HG02973 (cell line): ENCODE measurements around the gene MEIOB.
"Not testable (repeated sequence)": the region's sequence is repeated elsewhere in the genome, so short reads cannot be mapped to it uniquely, and the experiment has no call there.

Experiments used
- ATAC-seq: cut with Tn5 transposase; IDR thresholded peaks from one replicate; pipeline ENCODE4 v1.9.1; 2021; ENCODE audit warnings: moderate library complexity; ENCODE audit not compliant: unreplicated experiment

Gene MEIOB

DNA sequence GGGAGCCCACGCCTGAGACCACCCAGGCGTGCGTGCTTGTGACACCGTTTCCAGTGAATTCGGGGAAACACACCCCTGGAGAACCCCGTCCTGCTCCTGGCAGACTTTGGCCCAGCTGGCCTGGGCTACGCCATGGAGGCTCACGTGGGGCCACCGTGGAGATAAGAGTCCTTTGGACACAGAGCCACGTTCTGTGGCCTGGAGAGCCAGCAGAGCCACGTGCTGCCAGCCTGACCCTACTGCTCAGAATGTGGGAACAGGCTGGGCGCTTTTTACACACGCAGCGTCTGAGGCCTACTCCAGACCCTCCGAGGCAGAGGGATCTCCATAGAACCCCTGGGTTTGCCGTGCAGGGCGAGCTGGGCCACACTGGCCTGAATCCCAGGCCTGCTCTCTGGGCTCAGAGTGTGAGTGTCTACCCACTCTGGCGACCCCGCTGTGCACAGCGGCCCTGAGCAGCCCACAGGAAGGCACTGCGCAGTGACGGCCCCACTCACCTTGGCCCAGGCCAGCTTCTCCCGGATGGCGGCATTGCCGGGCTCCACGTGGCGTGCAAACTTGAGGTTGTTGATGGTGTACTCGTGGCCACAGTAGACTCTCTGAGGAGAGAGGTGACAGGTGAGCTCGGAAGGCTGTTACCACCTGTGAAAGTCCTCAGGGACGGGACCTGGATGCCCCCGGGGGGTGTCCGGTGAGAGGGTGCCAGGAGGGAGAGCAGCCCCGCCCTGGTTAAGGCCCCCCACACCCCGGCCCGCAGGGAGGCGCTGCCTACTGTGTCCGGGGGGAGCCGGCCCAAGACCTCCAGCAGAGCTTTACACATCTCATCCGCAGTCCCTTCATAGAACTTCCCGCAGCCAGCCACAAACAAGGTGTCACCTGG lies 55.3 kb downstream of the MEIOB start:
- ATAC-seq: no peak

DNA sequence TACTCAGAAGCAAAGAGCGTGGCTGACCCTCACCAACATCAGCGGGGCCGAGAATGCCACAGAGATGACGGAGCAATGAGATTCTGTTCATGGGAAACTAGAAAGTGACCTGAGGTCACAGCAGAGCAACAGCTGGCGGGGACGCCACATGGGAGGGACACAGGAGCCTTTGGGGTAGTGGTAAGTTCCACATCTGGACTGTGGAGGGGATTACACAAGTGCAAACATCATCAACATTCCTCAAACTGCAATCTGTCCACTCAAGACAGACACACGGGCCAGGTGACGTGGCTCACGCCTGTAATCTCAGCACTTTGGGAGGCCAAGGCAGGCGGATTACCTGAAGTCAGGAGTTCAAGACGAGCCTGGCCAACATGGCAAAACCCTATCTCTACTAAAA lies 56.5 kb downstream of the MEIOB start:
- no peak for ATAC-seq

DNA sequence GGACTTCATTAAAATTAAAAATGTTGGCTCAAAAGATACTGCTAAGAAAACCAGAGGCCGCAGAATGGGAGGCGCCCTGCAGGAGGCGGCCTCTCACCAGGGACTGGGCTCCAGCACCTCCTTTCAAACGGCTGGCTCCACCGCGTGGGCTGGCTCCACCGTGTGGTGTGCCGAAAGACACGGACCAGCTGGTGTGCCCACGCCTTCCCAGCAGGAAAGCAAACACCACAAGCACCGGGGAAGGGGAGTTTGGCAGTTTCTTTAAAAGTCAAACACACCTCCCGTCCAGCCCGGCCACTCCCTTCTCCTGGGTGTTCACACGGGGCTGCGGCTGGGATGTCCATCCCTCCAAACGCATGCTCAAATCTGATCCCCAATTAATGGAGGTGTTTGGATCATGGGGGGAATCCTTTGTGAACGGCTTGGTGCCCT lies 59.2 kb downstream of the MEIOB start:
- ATAC-seq: no peak

DNA sequence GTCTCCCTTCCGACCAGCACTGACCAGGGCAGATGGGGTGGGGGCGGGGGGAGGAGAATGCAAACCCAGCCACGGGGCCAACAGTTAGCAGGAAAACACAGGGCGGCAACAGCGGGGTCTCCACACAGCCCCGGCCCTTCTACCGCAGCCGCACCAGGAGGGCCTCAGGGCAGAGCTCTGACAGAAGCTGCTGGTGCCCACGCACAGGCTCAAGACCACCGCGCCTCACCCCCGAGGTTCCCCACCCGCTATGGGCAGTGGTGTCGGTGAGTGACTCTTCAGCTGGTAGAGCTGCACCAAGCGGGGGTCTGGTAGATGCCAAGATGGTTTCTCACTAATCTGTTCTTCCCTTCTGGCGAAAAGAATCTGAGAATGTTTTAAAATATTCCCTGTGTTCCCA lies 61.4 kb downstream of the MEIOB start:
- no peak for ATAC-seq

DNA sequence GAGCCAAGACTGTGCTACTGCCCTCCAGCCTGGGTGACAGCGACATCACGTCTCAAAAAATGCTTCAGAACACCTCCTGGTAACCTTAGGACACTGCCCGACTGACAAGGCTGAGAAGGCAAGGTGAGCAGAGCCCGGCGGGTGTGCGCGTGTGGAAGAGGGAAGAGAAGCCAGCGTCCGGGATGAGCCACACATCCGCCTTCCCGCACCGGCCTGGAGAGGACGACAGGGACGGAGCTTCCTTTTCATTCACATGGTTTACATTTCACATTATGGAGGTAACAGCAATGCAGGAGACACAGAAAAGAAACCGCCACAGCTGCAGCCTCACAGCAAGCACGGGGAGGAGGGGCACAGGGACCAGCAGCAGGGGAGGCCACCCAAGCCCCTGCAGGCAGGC lies 61.9 kb downstream of the MEIOB start:
- ATAC-seq: no peak

DNA sequence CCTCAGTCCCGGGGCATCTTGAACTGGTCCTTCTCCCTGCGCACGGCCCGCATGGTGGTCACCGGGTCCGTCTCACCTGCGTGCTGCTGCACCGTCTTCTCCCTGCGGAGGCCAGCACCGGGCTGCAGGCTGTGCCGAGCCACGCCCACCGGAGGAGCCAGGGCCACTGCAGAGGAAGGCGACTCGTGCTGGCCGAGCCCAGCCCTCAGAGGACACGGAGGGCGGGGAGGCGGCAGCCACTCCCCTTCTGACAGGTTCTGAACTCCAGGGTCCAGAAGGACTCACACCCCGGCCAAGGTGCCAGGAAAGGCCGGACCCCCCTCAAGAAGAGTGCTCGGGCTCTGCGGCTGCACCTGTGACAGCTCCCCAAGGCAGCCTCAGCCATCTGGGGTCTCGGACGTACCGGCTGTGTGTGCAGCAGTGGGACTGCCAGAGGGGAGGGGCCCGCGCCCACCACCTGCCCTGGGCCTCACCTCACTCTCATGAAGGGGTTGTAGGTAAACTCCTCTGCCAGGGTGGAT lies 62.6 kb downstream of the MEIOB start:
- no peak for ATAC-seq

DNA sequence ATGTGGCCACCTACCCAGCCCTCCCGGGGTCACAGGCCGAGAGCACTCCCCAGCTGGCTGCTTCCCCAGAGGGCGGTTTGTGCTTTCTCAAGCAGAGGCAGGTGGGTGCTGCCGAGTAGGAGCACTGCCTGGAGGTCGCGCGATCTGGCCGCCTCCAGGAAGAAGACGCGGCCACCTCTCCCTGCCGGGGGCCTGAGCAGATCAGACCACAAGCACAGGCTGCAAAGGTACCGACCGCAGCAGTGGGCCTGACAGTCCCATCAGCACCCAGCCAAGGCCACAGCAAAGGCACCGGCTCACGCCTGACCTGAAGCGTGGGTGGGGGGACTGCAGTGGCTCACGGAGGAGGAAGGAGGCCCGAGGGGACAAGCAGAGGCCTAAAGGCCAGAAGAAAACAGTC lies 63.3 kb downstream of the MEIOB start:
- no peak for ATAC-seq

DNA sequence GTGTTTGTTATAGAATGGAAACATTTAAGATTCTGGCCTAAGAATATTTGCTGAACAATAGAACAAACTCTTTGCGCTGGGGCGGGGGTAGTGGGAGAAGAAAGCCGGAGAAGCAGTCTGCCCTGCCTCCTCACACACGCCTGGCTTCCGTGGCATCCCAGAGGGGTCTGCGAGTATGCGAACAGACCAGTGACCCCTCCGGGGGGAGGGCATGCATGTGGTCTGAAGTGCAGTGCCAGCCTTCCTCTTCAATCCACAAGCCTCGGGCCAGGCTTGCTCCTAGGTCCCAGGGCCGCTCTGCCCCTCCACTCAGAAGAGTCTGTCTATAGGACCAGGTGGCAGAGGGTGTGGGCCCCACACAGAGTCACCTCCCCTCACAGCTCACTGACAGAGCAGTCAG lies 64.3 kb downstream of the MEIOB start:
- no peak for ATAC-seq

DNA sequence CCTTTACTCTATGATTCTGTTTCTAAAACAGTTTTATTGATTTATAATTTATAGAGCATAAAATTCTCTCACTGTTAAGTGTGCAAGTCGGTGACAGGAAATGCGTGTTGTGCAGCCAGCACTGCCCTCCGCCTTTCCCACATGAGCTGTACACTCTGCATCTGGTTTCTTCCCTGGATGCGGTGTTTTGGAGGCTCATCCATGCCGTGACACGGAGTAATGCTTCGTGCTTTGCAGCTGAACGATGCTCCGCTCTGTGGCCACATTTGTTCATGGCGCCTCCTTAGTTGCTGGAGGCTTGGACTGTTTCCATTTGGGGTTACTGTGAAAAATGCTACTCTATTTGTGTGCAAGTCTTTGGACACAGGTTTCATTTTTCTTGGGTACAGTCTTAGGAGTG lies 71.3 kb downstream of the MEIOB start:
- no peak for ATAC-seq

DNA sequence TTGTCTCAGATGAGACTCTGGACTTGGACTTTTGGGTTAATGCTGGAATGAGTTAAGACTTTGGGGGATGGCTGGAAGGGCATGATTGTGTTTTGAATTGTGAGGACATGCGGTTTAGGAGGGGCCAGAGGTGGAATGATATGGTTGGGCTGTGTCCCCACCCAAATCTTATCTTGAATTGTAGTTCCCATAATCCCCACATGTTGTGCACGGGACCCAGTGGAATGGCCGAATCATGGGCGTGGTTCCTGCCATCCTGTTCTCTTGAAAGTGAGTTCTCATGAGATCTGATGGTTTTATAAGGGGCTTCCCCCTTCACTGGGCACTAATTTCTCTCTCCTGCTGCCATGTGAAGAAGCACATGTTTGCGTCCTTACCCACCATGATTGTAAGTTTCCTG lies 72.7 kb downstream of the MEIOB start:
- ATAC-seq: not testable (repeated sequence)

DNA sequence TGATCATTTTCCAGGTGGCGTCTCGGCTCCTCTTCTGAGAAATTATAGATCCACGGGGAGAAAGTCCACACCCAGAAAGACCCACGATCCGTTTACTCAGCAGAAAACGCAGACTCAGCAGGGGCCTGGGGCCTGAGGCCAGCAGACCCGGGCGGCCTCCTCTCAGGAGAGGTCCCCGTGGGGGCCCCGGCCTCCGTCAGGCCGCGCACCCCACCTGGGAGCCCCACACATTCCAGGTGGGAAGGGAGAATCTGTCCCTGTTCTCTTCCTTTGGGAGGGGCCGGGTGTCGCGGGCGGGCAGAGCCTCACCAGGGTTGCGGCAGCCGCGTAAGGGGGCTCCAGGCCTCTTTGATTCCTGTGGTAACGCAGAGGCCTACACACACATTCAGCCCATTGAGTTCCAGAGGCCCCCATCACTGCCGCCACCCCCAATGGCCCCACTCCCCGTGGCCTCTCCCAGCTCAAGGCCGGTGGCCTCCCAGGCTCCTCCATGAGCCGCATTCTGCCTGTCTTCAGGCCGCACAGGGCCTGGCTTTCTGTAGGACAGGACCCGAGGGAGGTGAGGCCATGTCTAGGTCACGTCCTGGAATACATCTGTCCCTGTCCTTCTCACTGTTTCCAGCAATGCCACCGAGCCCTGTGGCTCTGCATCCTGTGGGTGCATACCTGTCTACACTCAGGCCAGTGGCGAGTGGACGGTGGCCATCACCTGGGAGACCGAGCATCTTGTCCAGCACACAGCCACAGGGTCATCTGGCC lies 76.9 kb downstream of the MEIOB start:
- ATAC-seq: no peak

DNA sequence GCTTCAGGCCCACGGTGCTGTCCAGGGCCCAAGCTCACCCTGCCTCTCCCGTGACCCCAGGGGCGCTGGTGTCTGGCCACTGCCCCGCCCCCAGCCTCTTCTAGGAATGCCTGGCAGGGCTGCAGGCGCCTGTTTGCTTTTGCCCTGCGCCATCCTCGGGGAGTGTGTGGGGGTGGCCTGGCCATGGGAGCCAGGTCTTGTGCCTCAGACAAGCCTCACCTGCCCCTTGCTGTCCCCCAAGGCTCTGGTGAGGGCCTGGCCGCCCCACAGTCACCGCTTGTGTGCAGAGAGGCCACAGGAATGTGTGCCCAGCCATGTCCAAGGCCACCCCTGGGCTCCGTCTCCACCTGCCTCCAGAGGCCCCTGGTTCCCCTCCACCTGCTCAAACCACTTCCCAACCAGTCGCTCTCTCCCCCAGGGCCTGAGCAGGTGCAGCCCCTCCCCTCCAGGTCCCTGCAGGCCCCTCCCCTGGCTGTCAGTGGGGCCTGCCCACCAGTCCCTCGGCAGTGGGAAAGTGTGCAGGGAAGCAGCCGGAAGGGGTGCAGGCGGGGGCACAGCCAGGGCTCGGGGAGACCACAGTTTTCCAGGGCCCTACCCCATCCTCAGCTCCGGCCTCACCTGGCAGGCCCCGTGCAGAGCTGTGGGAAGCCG lies 77.6 kb downstream of the MEIOB start:
- no peak for ATAC-seq

DNA sequence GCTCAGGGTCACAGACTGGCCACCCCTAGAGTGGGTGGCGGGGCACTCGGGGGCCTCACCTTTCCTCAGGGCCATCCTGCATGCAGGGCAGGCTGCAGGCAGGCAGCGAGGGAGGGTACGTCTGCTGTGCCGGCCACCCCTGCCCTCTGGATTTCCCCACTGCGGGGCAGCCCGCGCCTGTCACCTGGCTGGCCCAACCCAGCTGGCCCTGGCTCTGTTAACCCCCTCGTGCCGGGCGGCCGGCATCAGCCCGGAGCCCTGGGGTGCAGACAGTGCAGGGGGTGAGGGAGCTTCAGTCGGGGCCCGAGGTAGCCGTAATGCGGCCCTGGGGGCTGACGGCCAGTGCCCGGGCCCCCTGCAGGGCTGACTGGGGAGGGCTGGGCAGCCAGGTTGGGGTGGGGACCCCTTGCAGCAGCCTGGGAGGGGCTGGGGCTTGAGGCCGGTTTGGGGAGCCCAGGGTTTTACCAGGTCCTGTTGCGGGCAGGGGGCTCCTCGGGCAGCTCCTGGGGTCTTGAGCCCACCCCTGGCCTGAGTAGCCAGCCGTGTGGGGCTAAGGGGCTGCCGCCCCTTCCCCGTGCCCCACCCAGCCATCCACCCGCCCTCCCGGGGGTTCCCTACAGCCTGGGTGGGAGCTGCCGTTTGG lies 78.3 kb downstream of the MEIOB start, which contains the start of gene IGFALS:
Gene IGFALS (minus strand): TSS at position 128 of the 643 bp plus-strand sequence. CDS start 53 bp downstream, at position 75.
- ATAC-seq: no peak

DNA sequence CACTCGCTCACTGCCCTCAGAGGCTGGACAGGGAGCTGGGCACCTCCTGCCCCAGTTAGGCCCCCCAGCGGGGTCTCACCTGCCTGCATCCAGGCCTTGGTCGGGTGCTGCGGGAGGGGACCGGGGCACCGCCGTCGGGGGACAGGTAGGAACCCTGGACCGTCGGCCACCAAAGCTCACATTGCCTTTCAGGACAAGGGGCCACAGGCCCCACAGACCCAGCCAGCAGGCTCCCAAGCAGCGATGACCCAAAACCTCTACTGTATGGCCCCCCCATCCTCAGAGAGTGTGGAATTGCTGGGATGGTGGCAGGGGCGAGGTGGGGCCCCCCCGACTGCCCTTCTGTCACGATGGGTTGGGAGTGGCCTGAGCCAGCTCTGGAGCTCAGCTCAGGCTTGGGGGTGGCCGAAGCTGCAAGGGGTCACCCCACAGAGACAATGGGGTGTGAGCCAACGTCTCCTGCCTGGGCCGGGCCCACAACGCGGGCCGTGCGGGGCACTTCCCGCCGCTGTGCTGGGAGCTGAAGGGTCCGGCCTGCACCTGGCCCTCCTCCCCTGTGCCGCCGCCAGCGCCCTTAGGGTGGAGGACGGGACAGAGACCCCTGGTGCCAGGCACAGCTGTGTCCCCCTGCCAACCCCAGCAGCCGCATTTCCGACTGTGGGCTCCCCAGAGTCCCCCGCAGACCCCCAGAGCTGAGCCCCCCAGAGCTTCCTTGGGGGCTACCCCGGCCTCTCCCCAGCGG lies 79.0 kb downstream of the MEIOB start:
- ATAC-seq: no peak

DNA sequence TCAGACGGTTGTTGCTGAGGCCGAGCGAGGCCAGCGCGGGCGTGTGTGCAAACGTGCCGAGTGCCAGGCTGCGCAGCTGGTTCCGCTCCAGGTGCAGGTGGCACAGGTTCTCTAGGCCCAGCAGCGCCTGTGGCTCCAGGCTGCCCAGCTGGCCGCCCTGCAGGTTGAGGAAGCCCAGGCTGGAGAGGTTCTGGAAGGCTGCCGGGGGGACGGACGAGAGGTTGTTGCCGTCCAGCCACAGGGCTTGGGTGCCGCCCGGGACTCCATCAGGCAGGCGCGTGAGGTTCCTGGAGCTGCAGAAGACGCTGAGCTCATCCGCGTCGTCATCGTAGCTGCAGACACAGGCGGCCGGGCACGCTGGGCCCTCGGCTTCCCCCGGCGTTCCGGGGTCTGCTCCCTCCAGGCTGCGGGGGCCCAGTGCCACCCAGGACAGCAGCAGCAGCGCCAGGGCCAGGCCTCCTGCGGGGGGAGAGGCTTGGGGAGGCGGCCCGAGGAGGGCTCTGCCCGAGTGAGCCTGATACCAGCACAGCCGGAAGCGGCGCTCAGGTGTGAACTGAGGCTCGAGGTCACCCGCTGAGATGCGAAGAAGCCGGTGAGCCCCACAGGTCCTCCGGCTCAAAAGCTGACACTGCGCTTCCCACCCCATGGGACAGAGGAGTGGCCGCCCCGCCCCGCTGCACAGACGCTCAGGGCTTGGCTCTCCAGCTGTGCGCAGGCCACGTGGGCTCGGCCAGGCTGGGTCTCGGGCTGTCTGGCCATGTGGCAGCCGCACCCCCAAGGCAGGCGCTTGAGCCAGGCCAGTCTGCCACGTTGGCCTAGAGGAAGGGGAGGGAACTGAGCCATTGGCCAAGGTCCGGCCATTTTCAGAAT lies 79.8 kb downstream of the MEIOB start:
- ATAC-seq: no peak

DNA sequence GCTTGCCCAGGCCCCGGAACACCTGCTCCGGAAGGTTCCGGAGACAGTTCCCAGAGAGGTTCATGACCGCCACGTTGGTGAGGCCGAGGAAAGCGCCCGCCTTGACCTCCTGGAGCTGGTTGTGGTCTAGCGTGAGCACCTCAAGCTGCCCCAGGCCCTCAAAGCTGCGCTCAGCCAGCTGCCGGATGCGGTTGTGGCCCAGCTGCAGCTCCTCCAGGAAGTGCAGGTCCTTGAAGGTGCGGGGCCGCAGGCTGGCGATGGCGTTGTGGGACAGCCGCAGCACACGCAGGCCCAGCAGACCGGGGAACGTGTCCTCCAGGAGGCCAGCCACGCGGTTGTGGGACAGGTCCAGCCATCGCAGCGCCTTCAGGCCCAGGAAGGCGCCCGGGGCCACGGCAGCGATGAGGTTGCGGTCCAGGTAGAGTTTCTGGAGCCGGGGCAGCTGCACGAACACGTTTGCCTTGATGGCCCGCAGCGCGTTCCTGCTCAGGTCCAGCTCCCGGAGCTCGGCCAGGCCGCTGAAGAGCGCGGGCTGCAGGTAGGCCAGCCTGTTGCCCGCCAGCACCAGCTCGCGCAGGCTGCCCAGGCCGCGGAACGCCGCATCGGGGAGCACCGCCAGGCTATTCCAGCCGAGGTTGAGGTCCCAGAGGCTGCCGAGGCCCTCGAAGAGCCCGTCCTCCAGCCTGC lies 80.6 kb downstream of the MEIOB start:
- ATAC-seq: no peak

DNA sequence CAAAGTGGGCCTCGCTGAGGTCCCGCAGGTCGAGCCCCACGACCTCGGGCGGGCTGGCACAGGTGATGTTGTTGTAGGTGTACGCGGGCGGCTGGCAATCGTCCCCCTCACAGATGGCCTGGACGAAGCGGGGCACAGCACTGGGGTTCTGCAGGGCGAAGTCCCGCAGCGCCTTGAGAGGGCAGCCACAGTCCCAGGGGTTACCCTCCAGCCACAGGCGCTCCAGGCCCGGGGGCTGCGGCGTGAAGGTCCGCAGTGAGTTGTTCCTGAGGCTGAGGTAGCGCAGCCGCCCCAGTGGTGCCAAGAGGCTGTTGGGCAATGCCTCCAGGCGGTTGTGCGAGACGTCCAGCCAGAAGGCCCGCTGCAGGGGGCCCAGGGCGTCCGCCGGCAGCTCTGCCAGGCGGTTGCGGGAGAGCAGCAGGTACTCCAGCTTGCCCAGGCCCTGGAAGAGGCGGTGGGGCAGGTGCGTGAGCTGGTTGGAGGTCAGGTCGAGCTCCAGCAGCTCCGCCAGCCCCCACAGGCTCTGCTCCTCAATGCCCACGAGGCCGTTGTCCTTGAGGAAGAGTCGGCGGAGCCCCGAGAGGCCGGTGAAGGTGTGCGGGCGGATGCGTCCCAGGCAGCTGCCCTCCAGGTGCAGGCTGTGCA lies 81.2 kb downstream of the MEIOB start:
- no peak for ATAC-seq

DNA sequence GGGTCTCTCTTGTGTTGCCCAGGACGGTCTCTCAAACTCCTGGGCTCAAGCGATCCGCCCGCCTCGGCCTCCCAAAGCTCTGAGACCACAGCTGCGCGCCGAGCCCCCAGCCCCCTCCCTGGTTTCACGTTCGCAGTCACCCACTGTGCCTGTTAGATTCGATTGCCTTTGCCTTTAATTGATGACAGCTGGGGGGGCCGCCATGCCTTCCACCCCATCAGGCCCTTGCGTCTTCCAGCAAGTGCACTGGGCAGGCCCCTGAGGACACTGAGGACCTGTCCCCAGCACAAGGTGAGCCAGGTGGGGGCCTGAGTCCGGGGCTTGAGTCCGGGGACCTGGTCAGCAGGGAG lies 81.7 kb downstream of the MEIOB start:
- no peak for ATAC-seq
